HS-27A (cell line): ENCODE measurements around the gene CLPTM1L.
"Not testable (repeated sequence)": the region's sequence is repeated elsewhere in the genome, so short reads cannot be mapped to it uniquely, and the experiment has no call there.

Experiments used
- DNase-seq: peaks from one replicate; pipeline ENCODE4 v3.0.0-alpha.2; 2012; ENCODE audit warnings: low read depth, missing footprints

CLPTM1L gene

GRCh38 chr5:1339818-1340210 lies 5.1 kb downstream of the CLPTM1L start:
- not testable (repeated sequence) for DNase-seq

- DNase-seq = not testable (repeated sequence)
These were observed 5.6 kb downstream of the CLPTM1L start for GRCh38 chr5:1339139-1339817.

- DNase-seq = no peak
These were observed 6.3 kb downstream of the CLPTM1L start for GRCh38 chr5:1338506-1339070.

GRCh38 chr5:1338196-1338490 lies 6.8 kb downstream of the CLPTM1L start:
- DNase-seq = no peak

GRCh38 chr5:1337489-1338195 lies 7.3 kb downstream of the CLPTM1L start:
- DNase-seq = no peak

GRCh38 chr5:1336749-1337488 lies 8.0 kb downstream of the CLPTM1L start:
- DNase-seq = no peak

GRCh38 chr5:1336106-1336561 lies 8.8 kb downstream of the CLPTM1L start:
- no peak for DNase-seq

GRCh38 chr5:1335540-1336095 lies 9.3 kb downstream of the CLPTM1L start:
- DNase-seq = no peak

- DNase-seq = no peak
These were observed 9.9 kb downstream of the CLPTM1L start for GRCh38 chr5:1334831-1335539.

- no peak for DNase-seq
These were observed 10.9 kb downstream of the CLPTM1L start for GRCh38 chr5:1333986-1334385.

- DNase-seq = peak; percentile 26
These were observed 11.6 kb downstream of the CLPTM1L start for GRCh38 chr5:1333286-1333685.

- no peak for DNase-seq
These were observed 12.4 kb downstream of the CLPTM1L start for GRCh38 chr5:1332461-1333001.

- DNase-seq = no peak
These were observed 13.0 kb downstream of the CLPTM1L start for GRCh38 chr5:1331861-1332405.

GRCh38 chr5:1330847-1331831 lies 13.8 kb downstream of the CLPTM1L start:
- no peak for DNase-seq

- no peak for DNase-seq
These were observed 14.6 kb downstream of the CLPTM1L start for GRCh38 chr5:1330146-1330846.

- no peak for DNase-seq
These were observed 15.8 kb downstream of the CLPTM1L start for GRCh38 chr5:1329111-1329579.

- peak; percentile 35 for DNase-seq
These were observed 16.4 kb downstream of the CLPTM1L start for GRCh38 chr5:1328237-1329110.
